NCI-H146 treated with DMSO at 0.1 percent for 48 hours (cell line): ENCODE measurements around the gene BCAS3.
A peak's percentile ranks its signal among the peaks of the same experiment; 100 is the strongest.
"Not testable (repeated sequence)": the region's sequence is repeated elsewhere in the genome, so short reads cannot be mapped to it uniquely, and the experiment has no call there.

ENCODE experiments used
- DNase-seq: peaks from one replicate; lab custom pipeline; 2025; ENCODE audit not compliant: unreplicated experiment; lab: John Stamatoyannopoulos, UW

The BCAS3 gene

GRCh38 chr17:61414141-61414935, 736.7 kb downstream of the BCAS3 start:
- no peak for DNase-seq

- DNase-seq: no peak
These were observed 737.2 kb downstream of the BCAS3 start for GRCh38 chr17:61414936-61415251.

GRCh38 chr17:61415374-61416210, 737.9 kb downstream of the BCAS3 start:
- DNase-seq: no peak

GRCh38 chr17:61416211-61416539, 738.5 kb downstream of the BCAS3 start:
- DNase-seq: no peak

- peak; percentile 72 for DNase-seq
These were observed 739.1 kb downstream of the BCAS3 start for GRCh38 chr17:61416540-61417363.

GRCh38 chr17:61418449-61418848, 740.8 kb downstream of the BCAS3 start:
- no peak for DNase-seq

- DNase-seq: no peak
These were observed 741.9 kb downstream of the BCAS3 start for GRCh38 chr17:61419496-61420046.

GRCh38 chr17:61420052-61420451, 742.4 kb downstream of the BCAS3 start:
- DNase-seq: no peak

GRCh38 chr17:61420745-61421398, 743.2 kb downstream of the BCAS3 start:
- no peak for DNase-seq

GRCh38 chr17:61421460-61421859, 743.8 kb downstream of the BCAS3 start:
- no peak for DNase-seq

GRCh38 chr17:61422116-61422799, 744.6 kb downstream of the BCAS3 start:
- no peak for DNase-seq

- DNase-seq: no peak
These were observed 745.2 kb downstream of the BCAS3 start for GRCh38 chr17:61422869-61423268.

GRCh38 chr17:61423967-61424649, 746.5 kb downstream of the BCAS3 start:
- DNase-seq: no peak

- DNase-seq: no peak
These were observed 748.2 kb downstream of the BCAS3 start for GRCh38 chr17:61425682-61426481.

GRCh38 chr17:61426482-61427304, 749.0 kb downstream of the BCAS3 start:
- no peak for DNase-seq

GRCh38 chr17:61427567-61427966, 749.9 kb downstream of the BCAS3 start:
- DNase-seq: no peak

GRCh38 chr17:61429274-61429673, 751.6 kb downstream of the BCAS3 start:
- no peak for DNase-seq

GRCh38 chr17:61429831-61430230, 752.2 kb downstream of the BCAS3 start:
- DNase-seq: not testable (repeated sequence)
